ENCODE data around the gene ZNF281. TPM values are rescaled to one million over a fixed set of nuclear protein-coding genes. Genes with fewer than 3 reads are reported as not detected.

ZNF281 gene
- total and polyA plus RNA-seq, 9 of the 15 experiments (the other 6 are each of a cell fraction or from before 2014, with no cell fraction given) = 9.6 to 24.9 (median 16.5) TPM

GRCh38 chr1:200378096-200378495, 31.7 kb downstream of the ZNF281 start:
- no peak overlapping the region for H2AFZ ChIP-seq (ENCODE audit: low read depth, low read length)
- no peaks in the 10 kb centered on the region for H3K4me1 ChIP-seq (replicated peaks in 1 of 2; ENCODE audit: control insufficient read depth in 2 of 2, insufficient read depth in 2 of 2, low read length in 2 of 2)
- ATAC-seq = no peak
- ChIA-PET POLR2A (interaction anchor here (0.6 kb wide), 1 partner anchor 13 kb away, joined by 3 read pairs; no protein-coding TSS in a partner anchor), CTCF (ENCODE audit: low intra/inter-chr PET ratio) (no interaction called here)
- no peak overlapping the region for H3K4me2 ChIP-seq (ENCODE audit: insufficient read depth, low read length)
- H3K27me3 ChIP-seq (ENCODE audit: control insufficient read depth in 2 of 2, insufficient read depth in 2 of 2, low read length in 2 of 2) = peaks cover 0 to 9% of the 10 kb centered on the region in 2 experiments; a peak in 4 of 5 replicates
- DNase-seq (ENCODE audit: extremely low read depth in 1 of 4, low spot score in 3 of 4) = no peak
- no peaks in the 10 kb centered on the region for H3K36me3 ChIP-seq (ENCODE audit: control insufficient read depth, insufficient read depth, low read length)
- BruUV-seq (replicated peaks) = no TSS peak
- no peak overlapping the region for H3K9ac ChIP-seq (ENCODE audit: insufficient read depth in 1 of 2, low read depth in 2 of 2, low read length in 2 of 2)
- H3K27ac ChIP-seq (ENCODE audit: extremely low read depth, low read depth, low read length) = no peak overlapping the region
- intact Hi-C loops (cut with micrococcal nuclease) (no loop called here), in situ Hi-C loops (cut with MboI) (no loop called here)
- no peaks in the 10 kb centered on the region for H3K79me2 ChIP-seq (ENCODE audit: control insufficient read depth, insufficient read depth, low read length)
- no peaks in the 10 kb centered on the region for H3K9me1 ChIP-seq (ENCODE audit: control insufficient read depth, insufficient read depth, low read length)
- FAIRE-seq = no peak
- WGBS (ENCODE audit: insufficient coverage, low coverage, missing lambda C conversion rate) = 0% methylated on average over 1 of the region's 1 CpG
- H4K20me1 ChIP-seq (replicated peaks; ENCODE audit: control insufficient read depth, insufficient read depth, low read length) = no peaks in the 10 kb centered on the region
- H3K4me3 ChIP-seq = no peak overlapping the region
- peak; percentile 69 for TF ChIP-seq ZNF316 (IDR thresholded peaks at IDR 0.05)
- no peak for TF ChIP-seq ZNF280B (CRISPR knock-in tag; IDR thresholded peaks at IDR 0.05)
- TF ChIP-seq MAFF (IDR thresholded peaks at IDR 0.05; ENCODE audit: low read length) = 0 out of 2 replicates have a peak, but pooled peaks have one; percentile 4
- TF ChIP-seq C11orf30 (IDR thresholded peaks at IDR 0.05; ENCODE audit: low read depth) = peak; percentile 44; the same call in 1 of the 2 replicates
- no peaks in the 10 kb centered on the region for H3K9me3 ChIP-seq (replicated peaks; ENCODE audit: control insufficient read depth, insufficient read depth, low read depth, low read length)

- no peak overlapping the region for H3K4me2 ChIP-seq (ENCODE audit: insufficient read depth, low read length)
- no peaks in the 10 kb centered on the region for H3K36me3 ChIP-seq (ENCODE audit: control insufficient read depth, insufficient read depth, low read length)
- BruUV-seq (replicated peaks) = no TSS peak
- ATAC-seq (no peak), FAIRE-seq (no peak), DNase-seq (ENCODE audit: extremely low read depth in 1 of 4, low spot score in 3 of 4) (no peak)
- no peak overlapping the region for H3K4me3 ChIP-seq
- no peaks in the 10 kb centered on the region for H3K9me1 ChIP-seq (ENCODE audit: control insufficient read depth, insufficient read depth, low read length)
- H2AFZ ChIP-seq (ENCODE audit: low read depth, low read length) = no peak overlapping the region
- CTCF ChIA-PET (ENCODE audit: low intra/inter-chr PET ratio) = no interaction called here
- no peaks in the 10 kb centered on the region for H3K79me2 ChIP-seq (ENCODE audit: control insufficient read depth, insufficient read depth, low read length)
- no peaks in the 10 kb centered on the region for H3K9me3 ChIP-seq (replicated peaks; ENCODE audit: control insufficient read depth, insufficient read depth, low read depth, low read length)
- no peaks in the 10 kb centered on the region for H3K4me1 ChIP-seq (replicated peaks in 1 of 2; ENCODE audit: control insufficient read depth in 2 of 2, insufficient read depth in 2 of 2, low read length in 2 of 2)
- in situ Hi-C loops (cut with MboI) (no loop called here), intact Hi-C loops (cut with micrococcal nuclease) (no loop called here)
- POLR2A ChIA-PET = interaction anchor here (0.7 to 1.0 kb wide), 2 partner anchors 44 to 436 kb away, joined by 3 read pairs; no protein-coding TSS in a partner anchor
- peaks cover 0 to 6% of the 10 kb centered on the region in 2 experiments; a peak in 4 of 5 replicates for H3K27me3 ChIP-seq (ENCODE audit: control insufficient read depth in 2 of 2, insufficient read depth in 2 of 2, low read length in 2 of 2)
- H4K20me1 ChIP-seq (replicated peaks; ENCODE audit: control insufficient read depth, insufficient read depth, low read length) = no peaks in the 10 kb centered on the region
- H3K9ac ChIP-seq (ENCODE audit: insufficient read depth in 1 of 2, low read depth in 2 of 2, low read length in 2 of 2) = no peak overlapping the region
- H3K27ac ChIP-seq (ENCODE audit: extremely low read depth, low read depth, low read length) = no peak overlapping the region
- TF ChIP-seq L3MBTL2 (IDR thresholded peaks at IDR 0.05) = no peak
- TF ChIP-seq NEUROD1 (IDR thresholded peaks at IDR 0.05; ENCODE audit: borderline replicate concordance, low read depth, low read length, partially characterized antibody) = no peak
- no peak for TF ChIP-seq JUND (IDR thresholded peaks at IDR 0.05; ENCODE audit: borderline replicate concordance, low read depth, low read length)
- TF ChIP-seq JUND (tag; IDR thresholded peaks at IDR 0.05; ENCODE audit: borderline replicate concordance, low read depth, low read length) = peak; percentile 10; the same call in 1 of the 3 replicates
- peak; percentile 54 for TF ChIP-seq FOSL1 (tag; conservative IDR thresholded peaks at IDR 0.05)
- TF ChIP-seq CBX3 (IDR thresholded peaks at IDR 0.05; ENCODE audit: borderline replicate concordance in 1 of 2, low read length in 2 of 2) = no peak
- TF ChIP-seq HNRNPL (IDR thresholded peaks at IDR 0.05; ENCODE audit: low read depth, low read length) = no peak
- no peak for TF ChIP-seq ATF2 (CRISPR knock-in tag; IDR thresholded peaks at IDR 0.05)
These were observed 33.3 kb downstream of the ZNF281 start for GRCh38 chr1:200376528-200376927.

Data from K562 (cell line).